Testis (tissue), 2 donors: Measurements from ENCODE around the gene FDCSP.

ENCODE experiments used
- POLR2A ChIP-seq: fragments of 450-650 bp; IDR thresholded peaks from one replicate; pipeline ENCODE4 v1.6.1; 2017; ENCODE audit warnings: antibody characterized with exemption, mild to moderate bottlenecking, moderate library complexity
- TF ChIP-seq, protein P1 (sequence below), 3 experiments: fragments of 450-650 bp in 2 of 3; fragments of 200-600 bp in 1 of 3; sonication (generic) in 1 of 3; IDR thresholded peaks; one replicate each; pipeline ENCODE4 v1.5.1; 2016 to 2019; ENCODE audit warnings: antibody characterized with exemption in 3 of 3, mild to moderate bottlenecking in 2 of 3, moderate library complexity in 1 of 3

GRCh38 chr4:70203601-70204000 lies 22.3 kb upstream of the FDCSP start:
- TF ChIP-seq, protein P1, sequence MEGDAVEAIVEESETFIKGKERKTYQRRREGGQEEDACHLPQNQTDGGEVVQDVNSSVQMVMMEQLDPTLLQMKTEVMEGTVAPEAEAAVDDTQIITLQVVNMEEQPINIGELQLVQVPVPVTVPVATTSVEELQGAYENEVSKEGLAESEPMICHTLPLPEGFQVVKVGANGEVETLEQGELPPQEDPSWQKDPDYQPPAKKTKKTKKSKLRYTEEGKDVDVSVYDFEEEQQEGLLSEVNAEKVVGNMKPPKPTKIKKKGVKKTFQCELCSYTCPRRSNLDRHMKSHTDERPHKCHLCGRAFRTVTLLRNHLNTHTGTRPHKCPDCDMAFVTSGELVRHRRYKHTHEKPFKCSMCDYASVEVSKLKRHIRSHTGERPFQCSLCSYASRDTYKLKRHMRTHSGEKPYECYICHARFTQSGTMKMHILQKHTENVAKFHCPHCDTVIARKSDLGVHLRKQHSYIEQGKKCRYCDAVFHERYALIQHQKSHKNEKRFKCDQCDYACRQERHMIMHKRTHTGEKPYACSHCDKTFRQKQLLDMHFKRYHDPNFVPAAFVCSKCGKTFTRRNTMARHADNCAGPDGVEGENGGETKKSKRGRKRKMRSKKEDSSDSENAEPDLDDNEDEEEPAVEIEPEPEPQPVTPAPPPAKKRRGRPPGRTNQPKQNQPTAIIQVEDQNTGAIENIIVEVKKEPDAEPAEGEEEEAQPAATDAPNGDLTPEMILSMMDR (IDR thresholded peaks at IDR 0.05): no peak
- no peak for TF ChIP-seq POLR2A
